ENCODE data around the gene POLR2B. TPM values are rescaled to one million over a fixed set of nuclear protein-coding genes. Genes with fewer than 3 reads are reported as not detected.

The POLR2B gene
- total RNA-seq, 1 donor from 2014 or later = 73.0 TPM

- peaks cover 31% of the 10 kb centered on the region for H3K36me3 ChIP-seq
- TF ChIP-seq CTCF (IDR thresholded peaks at IDR 0.05; ENCODE audit: borderline replicate concordance) = no peak
- H3K4me1 ChIP-seq = peaks cover 3% of the 10 kb centered on the region
- DNase-seq = no peak
- intact Hi-C loops (cut with micrococcal nuclease) = no loop called here
- no peak overlapping the region for H3K4me3 ChIP-seq
- H3K9me3 ChIP-seq (replicated peaks) = no peaks in the 10 kb centered on the region
- no peak overlapping the region for H3K27ac ChIP-seq (replicated peaks)
- no peaks in the 10 kb centered on the region for H3K27me3 ChIP-seq (ENCODE audit: low read depth)
Observed at GRCh38 chr4:56940971-56941370, 37.7 kb upstream of the POLR2B start.

- no peak for DNase-seq
- Histone ChIP-seq H3K27me3 (ENCODE audit: low read depth) (no peaks in the 10 kb centered on the region), H3K27ac (replicated peaks) (no peak overlapping the region), H3K36me3 (peaks cover 31% of the 10 kb centered on the region), H3K9me3 (replicated peaks) (no peaks in the 10 kb centered on the region), H3K4me3 (no peak overlapping the region), H3K4me1 (peaks cover 3% of the 10 kb centered on the region)
- intact Hi-C loops (cut with micrococcal nuclease) = no loop called here
- no peak for TF ChIP-seq CTCF (IDR thresholded peaks at IDR 0.05; ENCODE audit: borderline replicate concordance)
Observed at GRCh38 chr4:56941403-56941802, 37.3 kb upstream of the POLR2B start.

- TF ChIP-seq CTCF (IDR thresholded peaks at IDR 0.05; ENCODE audit: borderline replicate concordance) = no peak
- no peak overlapping the region for H3K4me3 ChIP-seq
- H3K9me3 ChIP-seq (replicated peaks) = no peaks in the 10 kb centered on the region
- intact Hi-C loops (cut with micrococcal nuclease) = no loop called here
- no peaks in the 10 kb centered on the region for H3K27me3 ChIP-seq (ENCODE audit: low read depth)
- H3K27ac ChIP-seq (replicated peaks) = no peak overlapping the region
- no peak for DNase-seq
- peaks cover 6% of the 10 kb centered on the region for H3K4me1 ChIP-seq
- H3K36me3 ChIP-seq = no peaks in the 10 kb centered on the region
Observed at GRCh38 chr4:56953680-56954520, 24.8 kb upstream of the POLR2B start.

GRCh38 chr4:56958111-56958517 lies 20.6 kb upstream of the POLR2B start:
- H3K4me3 ChIP-seq = no peak overlapping the region

GRCh38 chr4:56959100-56959499 lies 19.6 kb upstream of the POLR2B start:
- intact Hi-C loops (cut with micrococcal nuclease) = no loop called here
- no peak overlapping the region for H3K4me3 ChIP-seq
- H3K9me3 ChIP-seq (replicated peaks) = no peaks in the 10 kb centered on the region
- no peaks in the 10 kb centered on the region for H3K27me3 ChIP-seq (ENCODE audit: low read depth)
- peaks cover 36% of the 10 kb centered on the region for H3K36me3 ChIP-seq
- no peak for DNase-seq
- no peak overlapping the region for H3K27ac ChIP-seq (replicated peaks)
- no peak for TF ChIP-seq CTCF (IDR thresholded peaks at IDR 0.05; ENCODE audit: borderline replicate concordance)
- H3K4me1 ChIP-seq = peaks cover 8% of the 10 kb centered on the region

More at GRCh38 chr4:56958111-56958517, 20.6 kb upstream of the POLR2B start:
- intact Hi-C loops (cut with micrococcal nuclease) = no loop called here
- Histone ChIP-seq H3K4me1 (peaks cover 8% of the 10 kb centered on the region), H3K27ac (replicated peaks) (peak overlapping the region; percentile 39), H3K9me3 (replicated peaks) (no peaks in the 10 kb centered on the region), H3K27me3 (ENCODE audit: low read depth) (no peaks in the 10 kb centered on the region), H3K36me3 (peaks cover 27% of the 10 kb centered on the region)
- DNase-seq = peak; percentile 77
- no peak for TF ChIP-seq CTCF (IDR thresholded peaks at IDR 0.05; ENCODE audit: borderline replicate concordance)

Data from left ventricle myocardium inferior (tissue), 1 donor.